Retina (tissue), 1 donor: Measurements from ENCODE around the gene ADGRG3.
"Not testable (repeated sequence)": the region's sequence is repeated elsewhere in the genome, so short reads cannot be mapped to it uniquely, and the experiment has no call there.

Source experiments
- DNase-seq: peaks from one replicate; pipeline ENCODE4 v3.0.0-alpha.2; 2016

Gene ADGRG3

DNA sequence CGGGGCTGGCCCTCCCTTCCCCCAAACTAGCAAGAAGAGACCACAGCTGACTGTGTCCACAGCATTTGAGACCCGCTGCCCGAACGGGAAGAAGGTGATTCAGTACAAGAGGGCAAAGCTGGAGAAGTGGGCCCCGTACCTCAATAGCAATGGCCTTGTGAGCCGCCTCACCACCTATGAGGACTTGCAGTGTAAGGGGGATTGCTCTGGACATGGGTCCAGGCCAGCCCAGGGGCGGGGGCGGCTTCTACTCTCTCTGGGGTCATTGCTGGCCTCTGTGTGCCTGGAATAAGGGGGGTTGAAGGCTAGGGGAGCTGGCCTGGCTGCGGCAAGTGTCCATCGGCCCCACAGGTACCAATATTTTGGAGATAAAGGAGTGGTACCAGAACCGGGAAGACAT lies 54.5 kb downstream of the ADGRG3 start:
- DNase-seq = no peak

DNA sequence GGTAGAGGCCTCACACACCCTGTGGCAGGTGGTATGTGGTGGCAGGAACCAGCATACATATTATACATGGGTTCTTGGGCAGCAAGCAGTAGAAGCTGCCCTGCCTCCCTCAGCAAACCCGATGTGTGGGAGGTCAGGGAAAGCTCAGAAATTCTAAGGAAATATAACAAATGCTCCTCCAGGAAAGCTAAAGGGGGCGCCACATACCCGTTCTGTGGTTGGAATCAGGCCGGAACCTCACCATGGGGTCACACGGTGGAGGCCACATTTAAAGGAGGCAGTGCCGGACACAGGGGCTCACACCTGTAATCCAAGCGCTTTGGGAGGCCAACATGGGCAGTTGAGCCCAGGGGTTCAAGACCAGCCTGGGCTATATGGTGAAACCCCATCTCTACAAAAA lies 55.1 kb downstream of the ADGRG3 start:
- DNase-seq = no peak

DNA sequence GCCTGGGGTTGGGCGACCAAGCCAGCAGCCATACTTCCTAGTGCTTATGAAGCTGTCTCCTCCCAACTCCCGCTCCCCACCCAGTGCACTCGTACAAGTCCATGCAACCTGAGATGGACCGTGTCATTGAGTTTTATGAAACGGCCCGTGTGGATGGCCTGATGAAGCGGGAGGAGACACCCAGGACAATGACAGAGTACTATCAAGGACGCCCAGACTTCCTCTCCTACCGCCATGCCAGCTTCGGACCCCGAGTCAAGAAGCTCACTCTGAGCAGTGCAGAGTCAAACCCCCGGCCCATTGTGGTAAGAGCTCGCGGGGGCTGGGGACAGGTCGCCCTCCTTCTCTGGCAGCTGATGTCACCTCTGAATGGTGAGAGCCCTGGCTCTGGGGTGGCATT lies 56.4 kb downstream of the ADGRG3 start:
- no peak for DNase-seq

DNA sequence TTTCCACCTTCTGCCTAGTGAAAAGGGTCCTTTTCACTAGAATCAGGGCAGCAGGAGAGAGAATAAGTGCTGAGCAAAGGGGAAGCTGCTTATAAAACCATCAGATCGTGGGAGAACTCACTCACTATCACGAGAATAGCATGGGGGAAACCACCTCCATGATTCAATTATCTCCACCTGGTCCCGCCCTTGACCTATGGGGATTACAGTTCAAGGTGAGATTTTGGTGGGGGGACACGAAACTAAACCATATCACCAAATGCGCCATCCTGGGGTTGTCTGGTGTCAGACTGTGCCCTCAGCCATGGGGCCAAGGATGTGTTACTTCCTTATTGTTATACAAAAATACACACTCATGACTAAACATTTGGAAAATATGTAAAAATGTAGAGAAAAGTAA lies 57.0 kb downstream of the ADGRG3 start:
- DNase-seq = no peak

DNA sequence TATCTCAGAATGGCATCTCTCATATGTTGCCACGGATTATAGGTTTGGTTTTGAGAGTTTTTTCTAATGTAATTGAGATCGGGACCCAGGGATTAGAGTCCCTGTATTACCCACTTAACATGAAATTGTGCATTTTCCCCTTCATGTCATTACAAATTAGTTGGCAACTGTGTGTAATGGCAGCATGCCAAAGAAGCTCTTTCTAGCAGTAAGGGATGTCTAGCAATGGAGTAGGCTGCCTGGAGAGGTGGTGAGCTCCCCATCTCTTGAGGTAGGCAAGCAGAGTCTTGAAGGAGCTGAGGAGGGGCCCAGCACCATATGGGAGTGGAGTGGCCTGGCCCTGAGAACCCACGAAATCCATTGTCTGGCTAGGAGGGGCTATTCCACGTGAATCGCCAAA lies 57.4 kb downstream of the ADGRG3 start:
- no peak for DNase-seq

DNA sequence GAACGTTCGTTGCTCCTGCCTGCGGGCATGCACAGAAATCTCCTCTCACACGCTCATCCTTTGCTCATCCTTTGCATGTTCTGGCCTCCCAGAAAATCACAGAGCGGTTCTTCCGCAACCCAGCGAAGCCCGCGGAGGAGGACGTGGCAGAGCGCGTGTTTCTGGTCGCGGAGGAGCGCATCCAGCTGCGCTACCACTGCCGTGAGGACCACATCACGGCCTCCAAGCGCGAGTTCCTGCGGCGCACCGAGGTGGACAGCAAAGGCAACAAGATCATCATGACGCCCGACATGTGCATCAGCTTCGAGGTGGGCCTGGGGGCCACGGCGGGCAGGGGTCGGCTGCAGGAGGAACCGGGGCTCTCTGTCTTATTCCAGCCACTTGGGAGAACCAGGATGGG lies 57.9 kb downstream of the ADGRG3 start:
- no peak for DNase-seq

DNA sequence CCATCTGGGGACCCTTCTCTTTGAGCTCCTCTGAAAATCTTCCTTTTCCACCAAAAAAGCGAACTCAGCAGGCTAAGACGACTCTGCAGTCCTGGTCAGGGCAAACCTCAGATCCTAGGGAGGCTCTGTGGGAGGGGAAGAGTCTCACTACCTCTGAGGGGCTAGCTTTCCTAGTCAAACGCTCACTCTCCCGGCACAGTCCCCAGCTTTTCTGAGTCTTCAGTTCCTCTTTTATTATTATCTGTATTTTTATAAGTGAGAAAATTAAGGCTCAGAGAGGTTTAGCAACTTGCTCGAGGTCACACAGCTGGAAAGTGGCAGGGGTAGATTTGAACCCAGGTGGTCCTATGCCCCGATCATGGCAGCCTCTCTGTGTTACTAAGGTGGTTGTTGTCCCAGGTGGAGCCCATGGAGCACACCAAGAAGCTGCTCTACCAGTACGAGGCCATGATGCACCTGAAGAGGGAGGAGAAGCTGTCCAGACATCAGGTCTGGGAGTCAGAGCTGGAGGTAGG lies 58.4 kb downstream of the ADGRG3 start:
- DNase-seq = no peak

DNA sequence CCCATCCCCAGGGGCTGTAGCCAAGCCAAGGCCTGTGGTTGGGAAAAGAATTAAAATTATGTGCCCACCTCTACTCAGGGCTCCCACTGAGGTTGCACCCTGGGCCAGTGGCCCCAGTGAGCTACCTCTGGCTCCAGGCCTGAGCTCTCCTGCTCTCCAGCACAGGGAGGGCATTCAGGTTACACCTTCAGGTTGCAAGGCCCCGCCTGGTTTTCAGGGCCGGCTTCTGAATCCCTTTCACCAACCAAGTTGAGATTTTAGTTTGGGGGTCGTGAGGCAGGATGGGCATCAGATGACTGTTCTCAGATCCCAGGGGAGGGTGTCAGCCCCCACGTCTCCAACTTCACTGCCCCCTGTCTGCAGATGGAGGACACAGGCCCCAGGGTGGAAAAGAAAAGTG lies 59.5 kb downstream of the ADGRG3 start:
- DNase-seq = no peak

DNA sequence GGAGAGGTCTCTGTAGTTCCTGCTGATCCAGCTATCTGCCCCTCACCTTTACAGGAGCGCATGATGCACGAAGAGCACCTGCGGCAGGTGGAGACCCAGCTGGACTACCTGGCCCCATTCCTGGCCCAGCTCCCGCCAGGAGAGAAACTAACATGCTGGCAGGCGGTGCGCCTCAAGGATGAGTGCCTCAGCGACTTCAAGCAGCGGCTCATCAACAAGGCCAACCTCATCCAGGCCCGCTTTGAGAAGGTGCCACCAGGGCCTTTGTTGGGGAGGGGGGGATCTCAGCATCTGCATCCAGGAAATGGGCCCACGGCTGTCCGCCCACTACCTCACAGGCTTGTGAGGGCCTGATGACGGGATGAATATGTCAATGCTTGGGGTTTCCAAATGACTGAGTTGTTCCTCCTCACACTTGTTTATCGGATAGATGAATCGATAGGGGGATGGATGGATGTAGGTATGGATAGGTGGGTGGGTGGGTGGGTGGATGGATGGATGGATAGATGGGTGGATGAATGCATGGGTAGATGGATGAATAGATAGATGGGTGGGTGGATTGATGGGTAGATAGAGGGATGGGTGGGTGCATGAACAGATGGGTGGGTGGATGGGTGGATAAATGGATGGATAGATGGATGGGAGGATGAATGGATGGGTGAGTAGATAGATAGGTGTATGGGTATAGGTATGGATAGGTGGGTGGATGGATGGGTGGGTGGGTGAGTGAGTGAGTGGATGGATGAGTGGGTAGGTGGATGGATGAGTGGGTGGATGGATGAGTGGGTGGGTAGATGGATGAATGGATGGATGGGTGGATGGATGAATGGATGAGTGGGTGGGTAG lies 60.5 kb downstream of the ADGRG3 start:
- DNase-seq = no peak

DNA sequence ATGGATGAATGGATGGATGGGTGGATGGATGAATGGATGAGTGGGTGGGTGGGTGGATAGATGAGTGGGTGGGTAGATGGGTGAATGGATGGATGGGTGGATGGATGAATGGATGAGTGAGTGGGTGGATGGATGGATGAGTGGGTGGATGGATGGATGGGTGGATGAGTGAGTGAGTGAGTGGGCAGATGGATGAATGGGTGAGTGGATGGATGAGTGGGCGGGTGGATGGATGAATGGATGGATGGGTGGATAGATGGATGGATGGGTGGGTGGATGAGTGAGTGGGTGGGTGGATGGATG lies 61.0 kb downstream of the ADGRG3 start:
- DNase-seq = no peak

DNA sequence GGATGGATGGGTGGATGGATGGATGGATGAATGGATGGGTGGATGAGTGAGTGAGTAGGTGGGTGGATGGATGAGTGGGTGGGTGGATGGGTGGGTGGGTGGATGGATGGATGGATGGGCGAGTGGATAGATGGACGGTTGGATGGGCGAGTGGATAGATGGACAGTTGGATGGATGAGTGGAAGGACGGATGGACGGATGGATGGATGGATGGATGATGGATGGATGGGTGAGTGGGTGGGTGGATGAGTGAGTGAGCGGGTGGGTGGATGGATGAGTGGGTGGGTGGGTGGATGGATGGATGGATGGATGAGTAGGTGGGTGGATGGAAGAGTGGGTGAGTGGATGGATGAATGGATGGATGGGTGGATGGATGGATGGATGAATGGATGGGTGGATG lies 61.7 kb downstream of the ADGRG3 start:
- not testable (repeated sequence) for DNase-seq

DNA sequence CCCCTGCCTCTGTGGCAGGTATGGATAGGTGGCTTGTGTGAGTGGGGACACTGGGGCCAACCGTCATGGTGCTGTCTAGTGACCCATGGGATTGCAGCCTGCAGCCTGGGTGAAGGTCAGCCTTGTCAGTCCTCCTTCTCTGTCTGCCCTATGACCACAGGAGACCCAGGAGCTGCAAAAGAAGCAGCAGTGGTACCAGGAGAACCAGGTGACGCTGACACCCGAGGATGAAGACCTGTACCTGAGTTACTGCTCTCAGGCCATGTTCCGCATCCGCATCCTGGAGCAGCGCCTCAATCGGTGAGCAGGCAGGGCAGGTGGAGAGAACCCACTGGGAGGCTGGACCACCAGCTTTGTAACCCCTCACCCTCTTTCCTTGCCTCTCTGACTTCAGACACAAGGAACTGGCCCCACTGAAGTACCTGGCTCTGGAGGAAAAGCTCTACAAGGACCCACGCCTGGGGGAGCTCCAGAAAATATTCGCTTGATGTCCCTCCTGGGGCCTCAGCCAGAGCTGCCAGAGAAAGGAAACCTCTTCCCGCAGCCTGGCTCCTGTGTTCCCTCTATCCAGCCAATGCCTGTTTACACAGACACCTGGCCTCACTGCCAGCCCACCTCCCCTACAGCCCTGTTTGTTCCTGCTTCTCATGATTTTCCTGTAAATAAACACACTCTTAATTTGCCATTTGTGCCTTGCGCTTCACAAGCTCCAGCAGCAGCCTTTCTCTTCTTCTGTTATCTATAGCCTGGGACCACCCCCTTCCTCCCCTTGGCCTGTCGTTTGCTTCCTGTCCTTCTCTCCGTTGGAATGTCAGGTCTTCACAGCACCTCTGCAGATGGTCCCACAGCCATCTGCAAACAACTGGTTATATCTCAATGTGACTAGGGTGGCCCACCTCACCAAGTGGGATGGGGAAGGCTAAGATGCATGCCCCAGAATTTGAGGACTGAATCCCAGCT lies 62.9 kb downstream of the ADGRG3 start:
- DNase-seq = no peak

DNA sequence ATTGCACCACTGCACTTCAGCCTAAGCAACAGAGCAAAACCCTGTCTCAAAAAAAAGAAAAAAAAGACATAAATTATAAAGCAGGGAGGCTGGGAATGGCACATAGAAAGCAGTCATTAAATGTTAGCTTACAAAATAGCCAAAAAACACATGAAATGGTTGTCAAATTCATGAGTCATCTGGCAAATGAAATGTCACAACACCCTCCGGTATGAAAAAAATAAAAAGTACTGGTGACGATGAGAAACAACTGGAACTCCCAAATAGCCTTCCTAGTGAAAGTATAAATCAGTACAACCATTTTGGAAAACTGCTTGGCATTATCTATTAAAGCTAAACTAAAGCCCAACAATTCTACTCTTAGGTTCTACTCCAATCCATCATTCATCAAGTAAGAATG lies 63.9 kb downstream of the ADGRG3 start:
- DNase-seq = no peak

DNA sequence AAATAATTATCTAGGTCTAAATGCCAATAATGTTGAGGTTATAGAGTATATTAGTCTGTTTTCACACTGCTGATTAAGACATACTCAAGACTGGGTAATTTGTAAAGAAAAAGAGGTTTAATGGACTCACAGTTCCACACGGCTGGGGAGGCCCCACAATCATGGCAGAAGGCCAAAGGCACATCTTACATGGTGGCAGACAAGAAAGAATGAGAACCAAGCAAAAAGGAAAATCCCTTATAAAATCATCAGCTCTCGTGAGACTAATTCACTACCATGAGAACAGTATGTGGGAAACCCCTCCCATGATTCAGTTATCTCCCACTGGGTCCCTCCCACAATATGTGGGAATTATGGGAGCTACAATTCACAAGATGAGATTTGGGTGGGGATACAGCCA lies 64.6 kb downstream of the ADGRG3 start:
- no peak for DNase-seq

DNA sequence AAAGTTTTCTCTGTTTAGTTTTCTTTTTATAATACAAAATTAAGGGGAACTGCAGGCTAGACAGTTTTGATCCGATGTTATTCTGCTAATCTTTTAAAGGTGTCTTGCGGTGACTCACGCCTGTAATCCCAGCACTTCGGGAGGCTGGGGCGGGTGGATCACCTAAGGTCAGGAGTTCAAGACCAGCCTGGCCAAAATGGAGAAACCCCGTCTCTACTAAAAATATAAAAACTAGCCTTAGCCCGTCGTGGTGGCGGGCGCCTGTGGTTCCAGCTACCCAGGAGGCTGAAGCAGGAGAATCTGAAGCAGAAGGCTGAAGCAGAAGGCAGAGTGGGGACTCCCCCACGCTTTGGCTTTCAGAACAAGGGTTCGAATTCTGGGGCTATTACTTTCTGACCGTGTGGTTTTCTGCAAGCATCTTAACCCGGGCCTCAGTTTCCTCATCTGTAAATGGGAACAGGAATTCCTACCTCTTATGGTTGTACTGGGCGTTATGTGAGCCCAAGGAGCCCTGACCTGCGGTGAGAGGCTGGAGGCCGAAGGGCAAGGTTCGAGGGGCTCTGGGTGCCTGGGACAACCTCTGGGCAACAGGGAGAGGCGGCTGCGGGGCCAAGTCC lies 66.3 kb downstream of the ADGRG3 start:
- DNase-seq = no peak

DNA sequence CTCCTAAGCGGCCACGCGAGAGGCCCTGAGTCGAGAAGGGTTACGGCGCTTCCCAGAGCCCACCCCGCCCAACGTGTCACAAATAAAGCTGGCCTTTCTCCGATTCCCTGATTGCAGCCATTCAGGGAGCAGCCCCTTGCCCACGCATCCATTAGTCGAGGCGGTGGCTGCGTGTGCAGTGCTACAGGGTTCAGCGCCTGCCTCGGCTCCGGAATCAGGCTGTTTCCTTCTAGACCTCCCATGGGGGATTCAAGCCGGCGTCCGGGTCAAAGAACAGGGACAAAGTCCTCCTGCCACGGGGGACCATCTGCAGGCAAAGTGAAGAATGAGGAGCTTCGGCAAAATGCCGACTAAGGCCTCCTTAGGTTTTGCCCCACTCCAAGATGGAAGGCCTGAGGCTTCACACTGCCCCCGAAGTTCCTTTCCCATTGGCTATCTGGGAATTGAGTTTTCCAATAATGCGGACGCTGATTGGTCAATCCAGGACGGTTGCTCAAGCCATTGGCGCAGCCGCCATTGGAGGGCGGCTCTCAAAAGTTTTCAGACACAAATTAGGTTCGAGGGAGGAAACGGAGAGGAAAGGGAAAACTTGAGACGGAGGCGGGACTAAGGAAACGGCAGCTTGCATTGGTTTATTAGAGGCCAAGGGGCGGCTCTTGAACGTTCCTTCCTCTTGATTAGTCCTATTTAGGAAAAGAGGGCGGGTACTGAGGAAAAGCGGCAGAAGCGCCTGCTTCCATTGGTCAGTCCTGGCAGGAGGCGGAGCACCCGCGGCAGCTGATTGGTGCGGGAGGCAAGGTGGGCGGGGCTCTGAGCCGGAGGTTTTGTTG lies 67.0 kb downstream of the ADGRG3 start:
- DNase-seq = peak; percentile 99

DNA sequence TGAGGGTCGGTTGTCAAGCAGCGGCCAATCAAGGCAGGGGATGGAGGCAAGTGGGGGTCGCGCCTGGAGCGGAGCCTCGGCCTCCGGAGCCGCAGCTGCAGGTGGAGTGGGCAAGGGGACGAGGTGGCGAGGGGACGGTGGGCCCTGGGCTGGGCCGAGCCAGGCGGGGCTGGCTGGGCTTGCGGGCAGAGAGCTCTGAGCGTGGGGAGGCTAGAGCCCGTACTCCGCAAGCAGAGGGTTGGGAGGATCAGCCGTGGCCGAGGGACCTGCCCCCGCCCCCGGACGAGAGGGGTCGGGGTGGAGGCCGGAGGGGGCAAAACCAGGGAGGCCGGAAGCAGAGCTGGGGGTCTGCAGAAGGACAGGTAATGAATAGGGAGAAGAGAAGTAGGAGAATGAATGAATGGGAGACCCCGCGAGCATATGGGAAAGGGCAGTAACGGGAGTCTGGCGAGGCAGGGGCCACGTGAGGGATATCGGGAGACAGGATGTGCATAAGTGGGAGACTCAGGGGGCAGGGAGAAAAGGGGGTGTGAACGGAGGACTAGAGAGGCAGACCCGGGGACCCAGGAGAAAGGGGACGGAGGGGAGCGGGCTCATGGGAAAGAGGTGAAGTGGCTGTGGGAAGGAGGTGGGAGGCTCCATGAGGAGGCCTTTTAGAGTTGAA lies 67.8 kb downstream of the ADGRG3 start, which contains the start of gene KATNB1:
Gene KATNB1 (plus strand): TSS at position 16 of the 664 bp plus-strand sequence. CDS start 1,474 bp downstream, outside the sequence.
- no peak for DNase-seq

DNA sequence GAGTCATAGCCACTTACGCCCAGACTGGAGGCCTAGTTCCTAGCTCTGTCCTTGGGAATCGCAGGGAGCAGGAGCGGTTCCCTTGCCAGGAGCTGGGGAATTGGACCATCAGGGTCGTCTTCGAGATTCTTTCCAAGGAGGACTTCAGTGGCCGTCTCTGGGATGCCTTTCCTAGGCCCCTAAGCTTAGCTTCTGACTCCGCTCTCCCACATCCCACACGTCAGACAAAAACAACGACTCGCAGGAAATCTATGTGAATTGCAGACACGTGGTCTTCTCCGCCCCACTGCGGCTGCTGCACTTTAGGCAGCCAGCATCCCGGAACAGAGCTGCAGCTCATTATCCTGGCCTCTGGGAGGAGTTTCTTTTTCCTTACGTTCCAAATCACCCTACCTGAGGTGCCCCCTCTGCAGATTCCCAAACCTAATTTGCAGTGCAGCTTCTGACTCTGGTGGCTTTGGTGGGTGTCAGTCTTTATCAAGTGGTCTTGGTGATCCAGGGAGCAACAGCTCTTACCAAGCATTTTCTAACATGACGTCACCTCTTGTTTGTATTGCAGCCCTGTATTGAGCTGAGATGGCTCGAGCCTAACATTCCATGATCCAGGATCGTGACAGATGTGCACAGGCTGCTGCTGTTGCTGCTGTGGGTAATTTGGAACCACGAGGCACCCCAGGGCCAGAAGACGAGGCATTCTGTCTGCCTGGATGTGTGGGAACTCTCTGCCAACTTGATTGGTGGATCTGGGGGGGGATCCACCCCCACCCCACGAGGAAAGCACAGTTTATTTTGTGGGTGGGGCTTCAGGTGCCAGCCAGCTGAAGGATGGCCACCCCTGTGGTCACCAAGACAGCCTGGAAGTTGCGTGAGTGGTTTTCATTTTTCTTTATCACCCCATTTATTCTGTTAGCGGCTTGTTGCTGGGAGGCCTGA lies 68.6 kb downstream of the ADGRG3 start:
- DNase-seq = peak; percentile 59

DNA sequence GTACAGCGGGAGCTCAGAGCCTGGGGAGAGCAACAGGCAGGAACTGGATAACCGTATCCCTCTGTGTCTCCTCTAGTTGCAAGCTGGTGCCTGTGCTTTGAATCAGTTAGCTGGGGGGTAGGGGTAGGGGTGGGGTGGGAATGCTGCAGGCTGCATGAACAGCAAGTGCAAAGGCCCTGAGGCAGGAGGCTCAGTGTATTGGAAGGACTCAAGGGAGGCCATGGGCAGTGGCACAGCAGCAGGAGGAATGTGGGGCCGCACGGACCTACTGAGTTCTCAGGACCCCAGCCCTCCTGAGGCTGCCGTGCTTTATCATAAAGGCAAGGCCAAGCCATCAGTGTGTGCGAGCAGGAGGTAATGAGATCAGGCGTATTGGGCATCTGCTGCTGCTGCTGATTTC lies 70.7 kb downstream of the ADGRG3 start:
- DNase-seq = no peak
